CD14-positive monocyte (primary cell): Measurements from ENCODE around the gene AZIN2. TPM values are rescaled to one million over a fixed set of nuclear protein-coding genes. Genes with fewer than 3 reads are reported as not detected.

ENCODE experiments used
- DNase-seq, 3 donors: peaks; one replicate each; pipeline ENCODE4 v3.0.0-alpha.2; 2011 to 2022
- H2AFZ ChIP-seq: 2 replicates; pipeline ENCODE4 v1.6.0; 2012; ENCODE audit warnings: mild to moderate bottlenecking, low read depth, low read length, inconsistent platforms; ENCODE audit not compliant: insufficient read depth, poor library complexity, severe bottlenecking
- H3K27ac ChIP-seq, 2 donors: 1 replicate in 1 of 2; 2 replicates in 1 of 2; pipeline ENCODE4 v1.5.1; 2012 to 2013; ENCODE audit warnings: low read length in 2 of 2, control low read depth in 1 of 2, inconsistent platforms in 1 of 2, low read depth in 1 of 2, mild to moderate bottlenecking in 1 of 2
- H3K27me3 ChIP-seq, 2 donors: one replicate each; pipeline versions ENCODE4 v1.6.0 to v1.6.1; 2011 to 2013; ENCODE audit warnings: low read length in 2 of 2; ENCODE audit not compliant: control insufficient read depth in 2 of 2, insufficient read depth in 2 of 2
- H3K36me3 ChIP-seq, 2 donors: replicated peaks in 1 of 2; 1 replicate in 1 of 2; 2 replicates in 1 of 2; pipeline versions ENCODE4 v1.5.1 to v1.6.1; 2012 to 2013; ENCODE audit warnings: low read length in 2 of 2, control low read depth in 1 of 2, inconsistent platforms in 1 of 2, mild to moderate bottlenecking in 1 of 2; ENCODE audit not compliant: insufficient read depth in 2 of 2, control insufficient read depth in 1 of 2
- H3K4me1 ChIP-seq, 2 donors: 1 replicate in 1 of 2; 2 replicates in 1 of 2; pipeline versions ENCODE4 v1.5.1 to v1.6.1; 2012 to 2013; ENCODE audit warnings: low read length in 2 of 2, control low read depth in 1 of 2, inconsistent platforms in 1 of 2, mild to moderate bottlenecking in 1 of 2, moderate library complexity in 1 of 2; ENCODE audit not compliant: insufficient read depth in 2 of 2, control insufficient read depth in 1 of 2
- H3K4me2 ChIP-seq: replicated peaks from 2 replicates; pipeline ENCODE3; 2012; ENCODE audit warnings: low read length, moderate library complexity, mild to moderate bottlenecking; ENCODE audit not compliant: poor library complexity, severe bottlenecking; ENCODE audit errors: extremely low read depth
- H3K4me3 ChIP-seq, 3 experiments: fragments of 200-600 bp in 1 of 3; sonication (generic) in 1 of 3; replicated peaks in 1 of 3; 1 replicate in 2 of 3; 2 replicates in 1 of 3; pipeline ENCODE4 v1.5.1; 2011 to 2013; ENCODE audit warnings: low read length in 3 of 3, mild to moderate bottlenecking in 3 of 3, control low read depth in 2 of 3, low read depth in 2 of 3, inconsistent platforms in 1 of 3, moderate library complexity in 1 of 3
- H3K79me2 ChIP-seq: 2 replicates; pipeline ENCODE4 v1.6.0; 2012; ENCODE audit warnings: mild to moderate bottlenecking, control low read depth, inconsistent platforms, low read length, moderate library complexity; ENCODE audit not compliant: insufficient read depth
- H3K9ac ChIP-seq: 2 replicates; pipeline ENCODE4 v1.6.0; 2017; ENCODE audit warnings: low read length, mild to moderate bottlenecking; ENCODE audit not compliant: insufficient read depth, poor library complexity, severe bottlenecking
- H3K9me3 ChIP-seq, 2 donors: replicated peaks in 1 of 2; 1 replicate in 1 of 2; 2 replicates in 1 of 2; pipeline versions ENCODE4 v1.5.1 to v1.6.1; 2012 to 2013; ENCODE audit warnings: low read length in 2 of 2, control low read depth in 1 of 2; ENCODE audit not compliant: control insufficient read depth in 1 of 2, insufficient read depth in 1 of 2
- H4K20me1 ChIP-seq: 2 replicates; pipeline ENCODE4 v1.6.0; 2012; ENCODE audit warnings: mild to moderate bottlenecking, low read length, control low read depth, moderate library complexity; ENCODE audit not compliant: insufficient read depth
- H3K27ac Mint-ChIP-seq, 7 donors: one replicate each; pipeline ENCODE4 v1.8.0; 2020; ENCODE audit warnings: mild to moderate bottlenecking in 7 of 7, mixed read lengths in 7 of 7, moderate library complexity in 6 of 7, inconsistent platforms in 2 of 7
- H3K27me3 Mint-ChIP-seq, 3 donors: one replicate each; pipeline ENCODE4 v1.8.0; 2021 to 2022; ENCODE audit warnings: low read depth in 3 of 3, mild to moderate bottlenecking in 3 of 3, mixed read lengths in 3 of 3, moderate library complexity in 3 of 3, inconsistent platforms in 1 of 3
- H3K36me3 Mint-ChIP-seq, 2 donors: one replicate each; pipeline ENCODE4 v1.8.0; 2020; ENCODE audit warnings: mixed read lengths in 2 of 2, inconsistent platforms in 1 of 2, mild to moderate bottlenecking in 1 of 2
- H3K4me1 Mint-ChIP-seq: one replicate; pipeline ENCODE4 v1.8.0; 2020; ENCODE audit warnings: mild to moderate bottlenecking, mixed read lengths
- H3K4me3 Mint-ChIP-seq, 2 donors: one replicate each; pipeline ENCODE4 v1.8.0; 2020; ENCODE audit warnings: mild to moderate bottlenecking in 2 of 2, mixed read lengths in 2 of 2, moderate library complexity in 1 of 2
- H3K9me3 Mint-ChIP-seq, 7 donors: one replicate each; pipeline ENCODE4 v1.8.0; 2020 to 2022; ENCODE audit warnings: mixed read lengths in 7 of 7, mild to moderate bottlenecking in 6 of 7, moderate library complexity in 6 of 7, inconsistent platforms in 2 of 7
- WGBS: methylation state at CpG from one replicate; pipeline ENCODE4 v1.1.5; 2013; ENCODE audit warnings: missing lambda C conversion rate; ENCODE audit not compliant: insufficient coverage; 5-methylcytosine and 5-hydroxymethylcytosine counted together
- intact Hi-C, 2 donors: fragments of 100-400 bp; cut with micrococcal nuclease; formaldehyde crosslinking; loops; one replicate each; pipeline versions ENCODE4 v1.15.0 to v1.15.1; 2023
- polyA plus RNA-seq, 3 donors: library from polyadenylated mRNA; depleted of rRNA in 1 of 3; unstranded in 2 of 3; stranded (reverse) in 1 of 3; fragments of 300-500 nt in 2 of 3; fragments of >200 nt in 1 of 3; fragmentation: Illumina TruSeq in 2 of 3; gene quantifications; 1 replicate in 2 of 3; 2 replicates in 1 of 3; pipeline ENCODE4 v1.2.3, GENCODE V29; 2012 to 2021
- TF ChIP-seq, protein P1 (sequence below): fragments of 200-600 bp; IDR thresholded peaks from one replicate; pipeline ENCODE4 v1.8.0; 2022; ENCODE audit warnings: antibody characterized with exemption, mild to moderate bottlenecking

The AZIN2 gene
- polyA plus RNA-seq, 3 donors, result 0.03 to 0.89 TPM; not detected in 1

DNA sequence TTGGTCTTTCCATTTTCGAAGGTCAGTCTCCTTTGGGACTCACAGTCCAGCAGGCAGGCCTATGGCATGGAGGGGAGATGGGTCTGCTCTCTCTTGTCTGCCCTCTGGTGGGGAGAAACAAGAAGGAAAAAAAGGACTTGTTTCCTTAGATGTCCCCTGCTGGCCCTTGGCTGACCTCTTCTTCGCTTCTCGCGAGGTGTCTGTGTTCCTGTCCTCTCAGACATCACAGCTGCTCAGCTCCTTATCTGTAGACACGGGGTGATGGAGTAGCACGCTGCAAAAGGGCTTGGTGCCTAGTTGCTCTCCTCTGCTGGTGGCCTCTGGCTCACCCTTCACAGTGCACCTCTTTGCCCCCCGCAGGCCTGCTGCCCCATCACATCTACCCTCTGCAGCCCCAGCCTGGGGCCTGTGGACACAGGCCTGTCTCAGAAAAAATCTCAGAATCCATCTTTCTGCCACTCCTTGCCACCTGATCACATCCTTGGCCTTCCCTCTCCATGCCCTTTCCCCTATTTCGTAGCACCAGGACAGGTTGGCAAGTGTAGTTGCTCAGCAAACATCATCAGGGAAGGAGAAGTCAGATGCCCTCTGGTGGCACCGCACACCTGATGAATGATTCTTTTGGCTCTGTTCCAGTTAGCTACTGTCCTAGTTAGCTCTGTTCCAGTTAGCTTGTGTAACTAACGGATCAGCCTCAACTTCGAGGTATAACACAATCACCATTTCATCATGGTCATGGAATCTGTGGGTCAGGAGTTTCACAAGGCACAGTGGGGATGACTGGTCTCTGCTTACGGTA, 25.5 kb upstream of the AZIN2 start:
- H3K27me3 ChIP-seq, result no peaks in the 10 kb centered on the region
- WGBS, result 57% methylated on average over 4 of the region's 12 CpGs
- H2AFZ ChIP-seq, result no peak overlapping the region
- H3K27me3 Mint-ChIP-seq, result peaks cover 0 to 2% (median 0%) of the 10 kb centered on the region in 3 donors
- H3K9me3 Mint-ChIP-seq, result peaks cover 0 to 3% (median 0%) of the 10 kb centered on the region in 7 donors
- no peak overlapping the region for H3K4me3 ChIP-seq
- H3K79me2 ChIP-seq, result no peaks in the 10 kb centered on the region
- no peaks in the 10 kb centered on the region for H4K20me1 ChIP-seq
- H3K36me3 ChIP-seq, result no peaks in the 10 kb centered on the region
- no peak overlapping the region for H3K27ac ChIP-seq
- no peaks in the 10 kb centered on the region for H3K9me3 ChIP-seq
- H3K4me2 ChIP-seq, result no peak overlapping the region
- H3K4me1 Mint-ChIP-seq, result peaks cover 26% of the 10 kb centered on the region
- no peak overlapping the region for H3K9ac ChIP-seq
- no peaks in the 10 kb centered on the region for H3K36me3 Mint-ChIP-seq
- TF ChIP-seq, protein P1, sequence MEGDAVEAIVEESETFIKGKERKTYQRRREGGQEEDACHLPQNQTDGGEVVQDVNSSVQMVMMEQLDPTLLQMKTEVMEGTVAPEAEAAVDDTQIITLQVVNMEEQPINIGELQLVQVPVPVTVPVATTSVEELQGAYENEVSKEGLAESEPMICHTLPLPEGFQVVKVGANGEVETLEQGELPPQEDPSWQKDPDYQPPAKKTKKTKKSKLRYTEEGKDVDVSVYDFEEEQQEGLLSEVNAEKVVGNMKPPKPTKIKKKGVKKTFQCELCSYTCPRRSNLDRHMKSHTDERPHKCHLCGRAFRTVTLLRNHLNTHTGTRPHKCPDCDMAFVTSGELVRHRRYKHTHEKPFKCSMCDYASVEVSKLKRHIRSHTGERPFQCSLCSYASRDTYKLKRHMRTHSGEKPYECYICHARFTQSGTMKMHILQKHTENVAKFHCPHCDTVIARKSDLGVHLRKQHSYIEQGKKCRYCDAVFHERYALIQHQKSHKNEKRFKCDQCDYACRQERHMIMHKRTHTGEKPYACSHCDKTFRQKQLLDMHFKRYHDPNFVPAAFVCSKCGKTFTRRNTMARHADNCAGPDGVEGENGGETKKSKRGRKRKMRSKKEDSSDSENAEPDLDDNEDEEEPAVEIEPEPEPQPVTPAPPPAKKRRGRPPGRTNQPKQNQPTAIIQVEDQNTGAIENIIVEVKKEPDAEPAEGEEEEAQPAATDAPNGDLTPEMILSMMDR, result peak; percentile 80
- no peak overlapping the region for H3K4me3 Mint-ChIP-seq
- H3K27ac Mint-ChIP-seq, result peak overlapping the region; percentile 19 to 78 (median 47)
- peaks cover 23 to 25% of the 10 kb centered on the region in 2 donors for H3K4me1 ChIP-seq
- peak; percentile 72 to 85 (median 74) for DNase-seq
- intact Hi-C loops, result loop anchor here (2.0 to 10.0 kb wide), 3 partner anchors 51 to 123 kb away; no protein-coding TSS in a partner anchor

DNA sequence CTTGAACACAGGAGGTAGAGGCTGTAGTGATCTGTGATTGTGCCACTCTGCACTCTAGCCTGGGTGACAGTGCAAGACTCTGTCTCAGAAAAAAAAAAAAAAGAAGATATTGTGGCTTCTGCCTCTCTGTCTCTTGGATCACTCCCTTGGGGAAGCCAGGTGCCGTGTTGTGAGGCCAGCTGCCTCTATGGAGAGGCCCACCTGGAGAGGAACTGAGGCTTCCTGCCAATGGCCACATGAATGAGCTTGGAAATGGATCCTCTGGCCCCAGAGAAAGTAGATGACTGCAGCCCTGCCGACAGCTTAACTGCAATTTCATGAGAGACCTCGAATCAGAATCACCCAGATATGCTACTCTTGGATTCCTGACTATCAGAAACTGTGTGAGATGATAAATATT, 24.5 kb upstream of the AZIN2 start:
- H3K27me3 ChIP-seq, result no peaks in the 10 kb centered on the region
- H3K27ac Mint-ChIP-seq, result no peak overlapping the region
- H2AFZ ChIP-seq, result no peak overlapping the region
- H3K4me3 ChIP-seq, result no peak overlapping the region
- H3K36me3 ChIP-seq, result no peaks in the 10 kb centered on the region
- H3K4me2 ChIP-seq, result no peak overlapping the region
- intact Hi-C loops, result loop anchor here in 1 of 2 donors (10.0 kb wide), 2 partner anchors 52 to 122 kb away; no protein-coding TSS in a partner anchor
- H3K4me1 ChIP-seq, result peaks cover 18 to 19% of the 10 kb centered on the region in 2 donors
- H3K79me2 ChIP-seq, result no peaks in the 10 kb centered on the region
- 65% methylated on average over 2 of the region's 3 CpGs for WGBS
- peaks cover 0 to 2% (median 0%) of the 10 kb centered on the region in 3 donors for H3K27me3 Mint-ChIP-seq
- no peaks in the 10 kb centered on the region for H3K9me3 ChIP-seq
- TF ChIP-seq, protein P1, result no peak
- H4K20me1 ChIP-seq, result no peaks in the 10 kb centered on the region
- no peaks in the 10 kb centered on the region for H3K36me3 Mint-ChIP-seq
- no peak overlapping the region for H3K9ac ChIP-seq
- peaks cover 0 to 5% (median 0%) of the 10 kb centered on the region in 7 donors for H3K9me3 Mint-ChIP-seq
- no peak for DNase-seq
- no peak overlapping the region for H3K27ac ChIP-seq
- H3K4me3 Mint-ChIP-seq, result no peak overlapping the region
- peaks cover 24% of the 10 kb centered on the region for H3K4me1 Mint-ChIP-seq
